Uterus (tissue), 4 donors: ENCODE results near the gene MYH14. TPM values are rescaled to one million over a fixed set of nuclear protein-coding genes. Genes with fewer than 3 reads are reported as not detected.

ENCODE experiments used
- DNase-seq, 2 donors: peaks; one replicate each; pipeline ENCODE4 v3.0.0-alpha.2; 2019 to 2020
- H3K27ac ChIP-seq, 2 donors: fragments of 200-600 bp; sonication (generic); 1 replicate in 1 of 2; 2 replicates in 1 of 2; pipeline ENCODE4 v1.5.1; 2016 to 2018
- H3K27me3 ChIP-seq, 2 donors: fragments of 200-600 bp; sonication (generic); one replicate each; pipeline ENCODE4 v1.5.1; 2018 to 2019; ENCODE audit warnings: control low read depth in 1 of 2
- H3K36me3 ChIP-seq, 2 donors: fragments of 200-600 bp; sonication (generic); one replicate each; pipeline ENCODE4 v1.5.1; 2019; ENCODE audit warnings: control low read depth in 1 of 2
- H3K4me1 ChIP-seq, 2 donors: fragments of 200-600 bp; sonication (generic); one replicate each; pipeline ENCODE4 v1.5.1; 2018 to 2019; ENCODE audit warnings: control low read depth in 1 of 2
- H3K4me3 ChIP-seq, 2 donors: fragments of 200-600 bp; sonication (generic); 1 replicate in 1 of 2; 2 replicates in 1 of 2; pipeline ENCODE4 v1.5.1; 2018 to 2019; ENCODE audit warnings: mild to moderate bottlenecking in 1 of 2
- H3K9me3 ChIP-seq, 2 donors: fragments of 200-600 bp; sonication (generic); one replicate each; pipeline ENCODE4 v1.5.1; 2019; ENCODE audit warnings: control low read depth in 1 of 2
- CTCF ChIP-seq, 4 experiments: fragments of 200-600 bp in 2 of 4; fragments of 450-650 bp in 2 of 4; sonication (generic) in 2 of 4; IDR thresholded peaks; one replicate each; pipeline ENCODE4 v1.5.1; 2016 to 2019; ENCODE audit warnings: antibody characterized with exemption in 4 of 4, mild to moderate bottlenecking in 2 of 4, moderate library complexity in 1 of 4
- POLR2A ChIP-seq, 2 donors: fragments of 450-650 bp; IDR thresholded peaks; one replicate each; pipeline ENCODE4 v1.6.1; 2016; ENCODE audit warnings: antibody characterized with exemption in 2 of 2, mild to moderate bottlenecking in 1 of 2, moderate library complexity in 1 of 2
- intact Hi-C: fragments of 100-400 bp; cut with DNase I; formaldehyde crosslinking; loops from one replicate; pipeline ENCODE4 v1.15.1; 2023; ENCODE audit warnings: low total_unique reads
- total RNA-seq, 4 donors: library from RNA; depleted of rRNA in 3 of 4; stranded (reverse); fragments of >200 nt in 3 of 4; gene quantifications; one replicate each; pipeline versions ENCODE4 v1.1.0 to v1.2.4, GENCODE V29; 2014 to 2023
- donor health status: DM: yes; HTN: yes; CAD: no.

MYH14 gene
- total RNA-seq, 4 donors from 2014 or later, result 0.77 to 22.1 (median 1.4) TPM

- Histone ChIP-seq H3K9me3 (no peaks in the 10 kb centered on the region), H3K4me3 (no peak overlapping the region), H3K4me1 (peaks cover 0 to 3% of the 10 kb centered on the region in 2 donors), H3K36me3 (no peaks in the 10 kb centered on the region), H3K27ac (no peak overlapping the region), H3K27me3 (peaks cover 25 to 27% of the 10 kb centered on the region in 2 donors)
- intact Hi-C loops, result no loop called here
- no peak for DNase-seq
- TF ChIP-seq POLR2A (IDR thresholded peaks at IDR 0.05) (no peak), CTCF (IDR thresholded peaks at IDR 0.05) (no peak)
Observed at GRCh38 chr19:50326101-50326664, 122.8 kb downstream of the MYH14 start.

- Histone ChIP-seq H3K27me3 (peaks cover 25 to 32% of the 10 kb centered on the region in 2 donors), H3K4me3 (no peak overlapping the region), H3K9me3 (no peaks in the 10 kb centered on the region), H3K36me3 (no peaks in the 10 kb centered on the region), H3K4me1 (peaks cover 0 to 3% of the 10 kb centered on the region in 2 donors), H3K27ac (no peak overlapping the region)
- TF ChIP-seq POLR2A (IDR thresholded peaks at IDR 0.05), result no peak
- no peak for TF ChIP-seq CTCF (IDR thresholded peaks at IDR 0.05)
- intact Hi-C loops, result no loop called here
- no peak for DNase-seq
Observed at GRCh38 chr19:50327013-50327412, 123.6 kb downstream of the MYH14 start.

- peaks cover 0 to 3% of the 10 kb centered on the region in 2 donors for H3K4me1 ChIP-seq
Observed at GRCh38 chr19:50327461-50328223, 124.2 kb downstream of the MYH14 start.

GRCh38 chr19:50328224-50328872 lies 124.9 kb downstream of the MYH14 start:
- peaks cover 30 to 46% of the 10 kb centered on the region in 2 donors for H3K27me3 ChIP-seq
- DNase-seq, result no peak
- intact Hi-C loops, result no loop called here
- H3K9me3 ChIP-seq, result no peaks in the 10 kb centered on the region
- no peak overlapping the region for H3K27ac ChIP-seq
- no peak overlapping the region for H3K4me3 ChIP-seq
- TF ChIP-seq POLR2A (IDR thresholded peaks at IDR 0.05) (no peak), CTCF (IDR thresholded peaks at IDR 0.05) (peak in 1 of 4 experiments; percentile 15)
- H3K4me1 ChIP-seq, result peaks cover 0 to 3% of the 10 kb centered on the region in 2 donors
- no peaks in the 10 kb centered on the region for H3K36me3 ChIP-seq

More at GRCh38 chr19:50327461-50328223, 124.2 kb downstream of the MYH14 start:
- intact Hi-C loops, result no loop called here
- no peak for DNase-seq
- no peaks in the 10 kb centered on the region for H3K9me3 ChIP-seq
- H3K27ac ChIP-seq, result no peak overlapping the region
- peaks cover 25 to 39% of the 10 kb centered on the region in 2 donors for H3K27me3 ChIP-seq
- no peaks in the 10 kb centered on the region for H3K36me3 ChIP-seq
- H3K4me3 ChIP-seq, result no peak overlapping the region
- TF ChIP-seq POLR2A (IDR thresholded peaks at IDR 0.05) (no peak), CTCF (IDR thresholded peaks at IDR 0.05) (no peak)

GRCh38 chr19:50328873-50329145 lies 125.4 kb downstream of the MYH14 start:
- no peak for DNase-seq
- H3K9me3 ChIP-seq, result no peaks in the 10 kb centered on the region
- no peaks in the 10 kb centered on the region for H3K36me3 ChIP-seq
- H3K27me3 ChIP-seq, result peaks cover 34 to 46% of the 10 kb centered on the region in 2 donors
- TF ChIP-seq POLR2A (IDR thresholded peaks at IDR 0.05), result no peak
- no peak for TF ChIP-seq CTCF (IDR thresholded peaks at IDR 0.05)
- peaks cover 0 to 3% of the 10 kb centered on the region in 2 donors for H3K4me1 ChIP-seq
- H3K4me3 ChIP-seq, result no peak overlapping the region
- intact Hi-C loops, result no loop called here
- H3K27ac ChIP-seq, result no peak overlapping the region
